GM06990 (cell line): ENCODE results near the gene PIGL.

ENCODE experiments used
- DNase-seq: peaks from one replicate; pipeline ENCODE4 v3.0.0-alpha.2; 2011; ENCODE audit not compliant: insufficient read length; ENCODE audit errors: extremely low read depth
- H3K27me3 ChIP-seq: replicated peaks from 2 replicates; pipeline ENCODE4 v1.6.0; 2011; ENCODE audit warnings: low read length; ENCODE audit not compliant: control insufficient read depth, insufficient read depth
- H3K36me3 ChIP-seq: 2 replicates; pipeline ENCODE4 v1.5.1; 2011; ENCODE audit warnings: low read length; ENCODE audit not compliant: control insufficient read depth, insufficient read depth
- H3K4me3 ChIP-seq: replicated peaks from 2 replicates; pipeline ENCODE4 v1.5.1; 2011; ENCODE audit warnings: low read depth, mild to moderate bottlenecking, control low read depth, low read length
- TF ChIP-seq, protein P1 (sequence below): IDR thresholded peaks from 2 replicates; pipeline ENCODE4 v1.5.1; 2011; ENCODE audit warnings: low read length, control low read depth, mild to moderate bottlenecking, inconsistent platforms; ENCODE audit not compliant: insufficient read depth, poor library complexity, severe bottlenecking

PIGL gene

DNA sequence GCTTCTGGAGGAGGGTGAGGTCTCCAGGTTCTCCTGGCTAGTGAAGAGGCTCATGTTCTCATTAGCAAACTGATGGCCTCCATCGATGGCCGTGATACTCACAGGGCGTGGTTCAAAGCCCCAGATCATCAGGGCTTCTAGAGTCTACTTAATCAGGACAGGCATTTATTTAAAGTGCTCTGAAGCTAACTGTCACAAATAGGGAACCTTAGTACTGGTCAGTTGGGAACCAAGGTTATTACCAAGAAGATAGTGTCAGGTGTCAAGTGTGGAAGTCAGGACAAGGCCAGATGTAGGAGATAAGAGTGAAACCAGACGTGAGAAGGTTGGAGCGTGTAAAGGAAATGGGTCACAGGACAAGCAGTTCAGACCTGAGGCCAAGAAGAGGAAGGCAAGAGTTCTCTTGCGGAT, 56.9 kb downstream of the PIGL start:
- Histone ChIP-seq H3K4me3 (no peak overlapping the region), H3K36me3 (no peaks in the 10 kb centered on the region; the same call in 1 of the 2 replicates), H3K27me3 (no peaks in the 10 kb centered on the region)
- DNase-seq = no peak
- TF ChIP-seq, protein P1, sequence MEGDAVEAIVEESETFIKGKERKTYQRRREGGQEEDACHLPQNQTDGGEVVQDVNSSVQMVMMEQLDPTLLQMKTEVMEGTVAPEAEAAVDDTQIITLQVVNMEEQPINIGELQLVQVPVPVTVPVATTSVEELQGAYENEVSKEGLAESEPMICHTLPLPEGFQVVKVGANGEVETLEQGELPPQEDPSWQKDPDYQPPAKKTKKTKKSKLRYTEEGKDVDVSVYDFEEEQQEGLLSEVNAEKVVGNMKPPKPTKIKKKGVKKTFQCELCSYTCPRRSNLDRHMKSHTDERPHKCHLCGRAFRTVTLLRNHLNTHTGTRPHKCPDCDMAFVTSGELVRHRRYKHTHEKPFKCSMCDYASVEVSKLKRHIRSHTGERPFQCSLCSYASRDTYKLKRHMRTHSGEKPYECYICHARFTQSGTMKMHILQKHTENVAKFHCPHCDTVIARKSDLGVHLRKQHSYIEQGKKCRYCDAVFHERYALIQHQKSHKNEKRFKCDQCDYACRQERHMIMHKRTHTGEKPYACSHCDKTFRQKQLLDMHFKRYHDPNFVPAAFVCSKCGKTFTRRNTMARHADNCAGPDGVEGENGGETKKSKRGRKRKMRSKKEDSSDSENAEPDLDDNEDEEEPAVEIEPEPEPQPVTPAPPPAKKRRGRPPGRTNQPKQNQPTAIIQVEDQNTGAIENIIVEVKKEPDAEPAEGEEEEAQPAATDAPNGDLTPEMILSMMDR = no peak

DNA sequence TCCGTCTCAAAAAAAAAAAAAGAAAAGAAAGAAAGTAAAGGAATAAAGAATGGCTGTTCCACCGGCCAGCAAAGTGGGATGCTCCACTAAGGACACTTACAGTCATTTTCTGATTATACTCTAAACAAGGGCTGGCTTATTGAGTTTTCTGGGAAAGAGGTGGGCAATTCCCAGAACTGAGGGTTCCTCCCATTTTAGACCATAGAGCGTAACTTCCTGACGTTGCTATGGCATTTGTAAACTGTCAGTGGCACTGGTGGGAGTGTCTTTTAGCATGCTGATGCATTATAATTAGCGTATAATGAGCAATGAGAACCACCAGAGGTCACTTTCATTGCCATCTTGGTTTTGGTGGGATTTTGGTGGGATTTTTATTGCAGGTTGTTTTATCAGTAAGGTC, 58.0 kb downstream of the PIGL start:
- no peak for DNase-seq
- H3K36me3 ChIP-seq = no peaks in the 10 kb centered on the region; the same call in 1 of the 2 replicates
- H3K4me3 ChIP-seq = no peak overlapping the region
- TF ChIP-seq, protein P1 = no peak
- H3K27me3 ChIP-seq = no peaks in the 10 kb centered on the region

DNA sequence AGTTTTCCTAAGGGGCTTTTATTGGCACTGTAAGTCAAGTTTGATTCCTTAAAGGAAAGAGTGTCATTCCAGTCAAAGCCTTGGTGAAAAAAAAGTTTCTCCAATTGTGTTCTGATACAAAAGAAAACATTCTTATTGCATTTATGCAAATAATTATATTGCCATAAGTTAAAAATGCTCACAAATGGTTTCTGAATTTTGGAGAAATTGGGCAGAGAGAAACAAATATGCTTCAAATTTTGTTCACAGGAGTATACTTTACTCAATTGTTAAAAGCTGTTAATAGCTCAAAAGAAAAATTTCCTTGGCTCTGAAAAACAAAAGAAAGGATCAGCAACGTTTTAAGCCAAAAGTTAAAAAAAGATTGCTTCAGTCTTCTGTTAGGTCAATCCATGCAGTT, 60.2 kb downstream of the PIGL start:
- Histone ChIP-seq H3K27me3 (no peaks in the 10 kb centered on the region), H3K36me3 (no peaks in the 10 kb centered on the region; the same call in 1 of the 2 replicates), H3K4me3 (no peak overlapping the region)
- no peak for DNase-seq
- TF ChIP-seq, protein P1 = no peak

DNA sequence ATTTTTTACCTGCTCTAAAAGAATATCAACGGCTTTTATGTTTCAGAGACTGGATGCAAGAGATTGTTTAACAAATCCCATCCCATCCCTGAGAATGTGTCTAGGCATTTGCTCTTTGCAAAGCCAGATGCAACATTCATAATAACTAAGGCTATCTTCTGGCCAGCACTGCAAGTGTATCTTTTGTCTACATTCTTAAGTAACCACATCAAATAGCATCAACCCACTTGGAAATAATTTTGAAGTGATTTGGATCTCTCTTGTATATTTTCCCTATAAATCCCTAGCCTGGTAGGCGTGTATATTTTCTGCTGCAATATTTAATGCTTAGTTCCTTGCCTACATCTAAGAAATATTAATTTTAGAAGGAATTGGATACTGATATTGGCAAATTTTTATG, 64.3 kb downstream of the PIGL start:
- DNase-seq = no peak
- H3K36me3 ChIP-seq = no peaks in the 10 kb centered on the region; the same call in 1 of the 2 replicates
- TF ChIP-seq, protein P1 = no peak
- H3K27me3 ChIP-seq = no peaks in the 10 kb centered on the region
- no peak overlapping the region for H3K4me3 ChIP-seq

DNA sequence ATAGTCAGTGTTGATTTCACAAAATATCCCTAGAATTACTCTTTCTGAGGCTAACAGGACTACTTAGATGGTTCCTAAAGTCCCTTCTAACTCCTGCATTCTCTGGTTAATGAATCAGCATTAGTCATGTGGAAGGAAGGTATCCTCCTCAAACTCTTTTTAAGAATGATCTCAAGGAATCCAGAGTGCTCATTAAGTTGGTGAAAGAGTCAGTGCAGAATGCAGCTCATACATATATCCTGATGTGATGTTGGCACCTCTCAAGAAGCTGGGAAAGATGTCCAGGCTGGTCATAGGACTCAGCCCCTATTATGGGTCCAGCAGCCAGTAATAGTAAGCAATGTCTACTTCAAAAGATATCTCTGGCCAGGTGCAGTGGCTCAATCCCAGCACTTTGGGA, 65.5 kb downstream of the PIGL start:
- TF ChIP-seq, protein P1 = no peak
- Histone ChIP-seq H3K27me3 (no peaks in the 10 kb centered on the region), H3K4me3 (no peak overlapping the region), H3K36me3 (no peaks in the 10 kb centered on the region; the same call in 1 of the 2 replicates)
- DNase-seq = no peak

DNA sequence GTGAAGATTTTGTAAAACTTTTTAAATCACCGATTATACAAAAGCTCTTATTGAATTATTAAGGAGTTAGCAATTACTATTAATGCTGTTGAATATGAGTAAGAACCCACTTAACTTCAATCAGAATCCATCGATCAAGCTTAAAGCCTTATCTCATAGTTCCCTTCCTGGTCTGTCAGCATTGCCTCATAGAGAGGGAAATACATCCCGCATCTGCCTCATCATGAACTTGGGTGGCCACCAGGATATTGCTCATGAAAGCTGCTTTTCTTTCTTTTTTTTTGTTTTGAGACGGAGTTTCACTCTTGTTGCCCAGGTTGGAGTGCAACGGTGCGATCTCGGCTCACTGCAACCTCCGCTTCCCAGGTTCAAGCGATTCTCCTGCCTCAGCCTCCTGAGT, 66.7 kb downstream of the PIGL start:
- no peaks in the 10 kb centered on the region; the same call in 1 of the 2 replicates for H3K36me3 ChIP-seq
- no peaks in the 10 kb centered on the region for H3K27me3 ChIP-seq
- TF ChIP-seq, protein P1 = no peak
- H3K4me3 ChIP-seq = no peak overlapping the region
- no peak for DNase-seq
